H1 (cell line): ENCODE results near the gene TAPT1. TPM values are rescaled to one million over a fixed set of nuclear protein-coding genes. Genes with fewer than 3 reads are reported as not detected.

ENCODE experiments used
- CTCF ChIA-PET: fragments of 300-600 bp; sonication (Branson Sonifier 250); formaldehyde crosslinking; loops from one replicate; lab custom pipeline; 2021; ENCODE audit not compliant: partially characterized antibody; lab: Charles Lee
- POLR2A ChIA-PET: fragments of 300-600 bp; sonication (Branson Sonifier 250); formaldehyde crosslinking; loops from one replicate; lab custom pipeline; 2021; ENCODE audit warnings: inconsistent platforms; ENCODE audit not compliant: partially characterized antibody; lab: Charles Lee
- DNase-seq, 2 experiments: peaks; one replicate each; pipeline versions ENCODE4 v3.0.0 to v3.0.0-alpha.2; 2010 to 2022; ENCODE audit warnings: low spot score in 2 of 2, low read depth in 1 of 2, mixed read lengths in 1 of 2
- FAIRE-seq: peaks from 2 replicates; lab custom pipeline; 2011; peaks lifted over from hg19 to GRCh38; lab: Jason Lieb, UNC
- H2AFZ ChIP-seq: 2 replicates; pipeline ENCODE4 v1.8.1; 2012; ENCODE audit warnings: low read length, inconsistent platforms
- H2AK5ac ChIP-seq: 2 replicates; pipeline ENCODE4 v1.6.1; 2013; ENCODE audit warnings: low read depth, low read length
- H2BK120ac ChIP-seq: replicated peaks from 2 replicates; pipeline ENCODE3; 2013; ENCODE audit warnings: low read depth, low read length, inconsistent platforms
- H2BK12ac ChIP-seq: 2 replicates; pipeline ENCODE4 v1.6.1; 2013; ENCODE audit warnings: low read depth, low read length
- H2BK15ac ChIP-seq: 2 replicates; pipeline ENCODE4 v1.6.1; 2013; ENCODE audit warnings: low read length
- H2BK20ac ChIP-seq: 2 replicates; pipeline ENCODE4 v1.6.1; 2013; ENCODE audit warnings: low read length
- H2BK5ac ChIP-seq: 2 replicates; pipeline ENCODE4 v1.6.1; 2013; ENCODE audit warnings: low read depth, low read length
- H3K14ac ChIP-seq: 2 replicates; pipeline ENCODE4 v1.6.1; 2013; ENCODE audit warnings: inconsistent platforms; ENCODE audit not compliant: insufficient read length
- H3K18ac ChIP-seq: 2 replicates; pipeline ENCODE4 v1.6.1; 2013; ENCODE audit warnings: low read length; ENCODE audit errors: extremely low read depth
- H3K23ac ChIP-seq: 2 replicates; pipeline ENCODE4 v1.6.1; 2013; ENCODE audit warnings: inconsistent platforms; ENCODE audit not compliant: insufficient read length
- H3K23me2 ChIP-seq: 2 replicates; pipeline ENCODE4 v1.6.1; 2013; ENCODE audit warnings: low read depth, low read length
- H3K27ac ChIP-seq: 2 replicates; pipeline ENCODE4 v1.6.1; 2011; ENCODE audit warnings: low read depth, low read length, inconsistent platforms
- H3K27me3 ChIP-seq, 4 experiments: replicated peaks in 1 of 4; 1 replicate in 1 of 4; 2 replicates in 3 of 4; pipeline versions ENCODE4 v1.6.1 to v1.8.1; 2011 to 2013; ENCODE audit warnings: low read length in 3 of 4, mild to moderate bottlenecking in 3 of 4, inconsistent platforms in 2 of 4, mixed read lengths in 2 of 4, moderate library complexity in 1 of 4; ENCODE audit not compliant: control insufficient read depth in 3 of 4, insufficient read depth in 3 of 4; ENCODE audit errors: extremely low read depth in 1 of 4
- H3K36me3 ChIP-seq, 4 experiments: 2 replicates each; pipeline versions ENCODE4 v1.6.1 to v1.8.1; 2011 to 2013; ENCODE audit warnings: mild to moderate bottlenecking in 4 of 4, low read length in 3 of 4, moderate library complexity in 2 of 4, control low read depth in 1 of 4, inconsistent platforms in 1 of 4; ENCODE audit not compliant: insufficient read depth in 4 of 4, control insufficient read depth in 2 of 4
- H3K4ac ChIP-seq: replicated peaks from 2 replicates; pipeline ENCODE3; 2013; ENCODE audit warnings: low read length, low read depth, mixed read lengths, inconsistent platforms; ENCODE audit not compliant: insufficient read length
- H3K4me1 ChIP-seq, 4 experiments: replicated peaks in 1 of 4; 1 replicate in 1 of 4; 2 replicates in 3 of 4; pipeline versions ENCODE4 v1.6.1 to v1.8.1; 2011 to 2013; ENCODE audit warnings: low read length in 3 of 4, inconsistent platforms in 2 of 4, mixed read lengths in 1 of 4; ENCODE audit not compliant: insufficient read depth in 4 of 4, control insufficient read depth in 3 of 4
- H3K4me2 ChIP-seq, 2 experiments: 2 replicates each; pipeline versions ENCODE4 v1.6.1 to v1.8.1; 2011 to 2013; ENCODE audit warnings: low read depth in 2 of 2, low read length in 2 of 2, control low read depth in 1 of 2, inconsistent platforms in 1 of 2, mild to moderate bottlenecking in 1 of 2; ENCODE audit not compliant: insufficient read depth in 1 of 2
- H3K4me3 ChIP-seq, 4 experiments: fragments of 200-600, 300-600 bp in 1 of 4; sonication (generic), shearing (Covaris generic), sonication (Bioruptor Twin) in 1 of 4; 2 replicates each; pipeline versions ENCODE4 v1.5.1 to v1.8.1; 2011 to 2016; ENCODE audit warnings: low read length in 4 of 4, low read depth in 3 of 4, control low read depth in 2 of 4, inconsistent platforms in 2 of 4, mild to moderate bottlenecking in 2 of 4, mixed read lengths in 1 of 4, moderate library complexity in 1 of 4; ENCODE audit not compliant: insufficient read depth in 2 of 4; ENCODE audit errors: extremely low read depth in 1 of 4
- H3K56ac ChIP-seq: replicated peaks from 2 replicates; pipeline ENCODE3; 2013; ENCODE audit warnings: low read depth, mild to moderate bottlenecking, mixed read lengths, low read length, inconsistent platforms; ENCODE audit not compliant: insufficient read length
- H3K79me1 ChIP-seq: 2 replicates; pipeline ENCODE4 v1.6.1; 2013; ENCODE audit warnings: low read depth, low read length, control low read depth
- H3K79me2 ChIP-seq, 2 experiments: 2 replicates each; pipeline versions ENCODE4 v1.6.1 to v1.8.1; 2012 to 2013; ENCODE audit warnings: low read length in 2 of 2, mild to moderate bottlenecking in 2 of 2, inconsistent platforms in 1 of 2; ENCODE audit not compliant: insufficient read depth in 2 of 2, control insufficient read depth in 1 of 2
- H3K9ac ChIP-seq, 4 experiments: replicated peaks in 1 of 4; 1 replicate in 1 of 4; 2 replicates in 3 of 4; pipeline versions ENCODE4 v1.6.1 to v1.8.1; 2011 to 2013; ENCODE audit warnings: low read depth in 3 of 4, low read length in 3 of 4, control low read depth in 2 of 4, mild to moderate bottlenecking in 2 of 4, moderate library complexity in 2 of 4, inconsistent platforms in 1 of 4; ENCODE audit errors: extremely low read depth in 1 of 4
- H3K9me3 ChIP-seq, 2 experiments: 2 replicates each; pipeline versions ENCODE4 v1.6.1 to v1.8.1; 2012 to 2013; ENCODE audit warnings: mild to moderate bottlenecking in 2 of 2, moderate library complexity in 2 of 2, control low read depth in 1 of 2, inconsistent platforms in 1 of 2, low read depth in 1 of 2, low read length in 1 of 2, mixed read lengths in 1 of 2; ENCODE audit not compliant: insufficient read depth in 2 of 2
- H4K20me1 ChIP-seq, 2 experiments: replicated peaks in 1 of 2; 2 replicates each; pipeline versions ENCODE3 to v1.8.1; 2011 to 2013; ENCODE audit warnings: inconsistent platforms in 2 of 2, low read length in 2 of 2, mild to moderate bottlenecking in 1 of 2; ENCODE audit not compliant: insufficient read depth in 2 of 2, control insufficient read depth in 1 of 2
- H4K5ac ChIP-seq: 2 replicates; pipeline ENCODE4 v1.6.1; 2013; ENCODE audit warnings: low read length, low read depth, mixed read lengths, inconsistent platforms; ENCODE audit not compliant: insufficient read length
- H4K8ac ChIP-seq: 2 replicates; pipeline ENCODE4 v1.8.0; 2013; ENCODE audit warnings: mild to moderate bottlenecking, moderate library complexity, low read length, inconsistent platforms; ENCODE audit not compliant: insufficient read depth; ENCODE audit errors: extremely low read depth
- H4K91ac ChIP-seq: replicated peaks from 2 replicates; pipeline ENCODE3; 2013; ENCODE audit warnings: low read length, mixed read lengths, inconsistent platforms; ENCODE audit not compliant: insufficient read length
- BRCA1 ChIP-seq: IDR thresholded peaks from 2 replicates; pipeline ENCODE4 v1.6.1; 2012; ENCODE audit warnings: low read depth, low read length, improper control_type of control experiment
- SIN3A ChIP-seq, 2 experiments: IDR thresholded peaks in 1 of 2; conservative IDR thresholded peaks in 1 of 2; 2 replicates each; pipeline ENCODE4 v1.6.1; 2011 to 2012; ENCODE audit warnings: low read length in 2 of 2, improper control_type of control experiment in 1 of 2, low read depth in 1 of 2, mild to moderate bottlenecking in 1 of 2
- WGBS, 2 experiments: shearing (Covaris generic) in 1 of 2; methylation state at CpG; one replicate each; pipeline versions ENCODE4 v1.1.6 to v1.1.7; 2013 to 2015; ENCODE audit warnings: low lambda C conversion rate in 2 of 2, mixed read lengths in 2 of 2, inconsistent platforms in 1 of 2, low coverage in 1 of 2, missing lambda C conversion rate in 1 of 2; ENCODE audit not compliant: insufficient replicate concordance in 2 of 2, insufficient coverage in 1 of 2, insufficient read length in 1 of 2; ENCODE audit errors: extremely low coverage in 1 of 2, missing lambda C conversion rate in 1 of 2; 5-methylcytosine and 5-hydroxymethylcytosine counted together
- polyA plus RNA-seq, 7 experiments: library from polyadenylated mRNA; depleted of rRNA in 3 of 7; stranded (reverse) in 5 of 7; unstranded in 2 of 7; fragments of >200 nt in 5 of 7; fragments of 200-250 nt in 2 of 7; gene quantifications; 1 replicate in 5 of 7; 2 replicates in 1 of 7; 4 replicates in 1 of 7; pipeline versions ENCODE4 v1.2.1 to v1.2.3, GENCODE V29; 2011 to 2013; ENCODE audit warnings: missing spikeins in 2 of 7, mixed read lengths in 2 of 7
- total RNA-seq: library from RNA; stranded (reverse); fragmentation: NEBNext Ultra II Directional; extraction: Animal tissue kit (Norgen Biotek cat#: 25700); gene quantifications from 2 replicates; pipeline ENCODE4 v1.2.1, GENCODE V29; 2021

TAPT1 gene
- total and polyA plus RNA-seq, 2 of the 8 experiments (the other 6 are each of a cell fraction or from before 2014, with no cell fraction given), result 4.2 to 15.3 TPM

- Histone ChIP-seq H3K27me3 (no peaks in the 10 kb centered on the region), H3K36me3 (no peaks in the 10 kb centered on the region), H3K9ac (no peak overlapping the region), H3K27ac (no peak overlapping the region), H2AFZ (no peak overlapping the region), H3K9me3 (no peaks in the 10 kb centered on the region), H3K18ac (no peak overlapping the region), H4K20me1 (peaks cover 3 to 4% of the 10 kb centered on the region in 2 experiments), H4K91ac (no peak overlapping the region), H3K56ac (no peak overlapping the region), H4K5ac (no peak overlapping the region), H2BK5ac (no peak overlapping the region), H3K4me3 (peak overlapping the region in 2 of 4 experiments; percentile 72 to 74; a peak in 5 of 8 replicates), H2BK12ac (no peak overlapping the region), H2BK15ac (no peak overlapping the region), H3K79me2 (peaks cover 0 to 44% of the 10 kb centered on the region in 2 experiments; a peak in 2 of 4 replicates), H4K8ac (no peak overlapping the region), H3K4ac (no peak overlapping the region), H3K14ac (no peak overlapping the region), H2BK120ac (no peak overlapping the region), H3K4me2 (peak overlapping the region; percentile 60 to 85), H3K79me1 (no peaks in the 10 kb centered on the region), H3K23me2 (peaks cover 8% of the 10 kb centered on the region; the same call in 1 of the 2 replicates), H2AK5ac (no peak overlapping the region; the same call in 1 of the 2 replicates), H3K4me1 (peaks cover 2 to 9% (median 4%) of the 10 kb centered on the region in 4 experiments; a peak in 4 of 7 replicates), H2BK20ac (no peak overlapping the region), H3K23ac (no peak overlapping the region)
- no peak for DNase-seq
- ChIA-PET POLR2A (interaction anchor here (1.1 to 1.3 kb wide), 2 partner anchors 142 to 143 kb away, joined by 3 to 5 read pairs; partner anchors contain the start of gene PROM1), CTCF (interaction anchor here (0.7 to 3.1 kb wide), 6 partner anchors 11 to 218 kb away, joined by 3 to 13 read pairs (median 3); no protein-coding TSS in a partner anchor)
- TF ChIP-seq SIN3A (conservative IDR thresholded peaks at IDR 0.05 in 1 of 2, IDR thresholded peaks at IDR 0.05 in 1 of 2; ENCODE audit: low read depth in 1 of 2, low read length in 2 of 2) (no peak), BRCA1 (no peak)
- 71% methylated on average over 6 of the region's 6 CpGs; no CpG with 5 or more reads in 1 of the 2 experiments for WGBS, 2 experiments
- FAIRE-seq, result no peak
Measured at GRCh38 chr4:16224264-16225166, 1.8 kb downstream of the TAPT1 start.
